Neural cell (in vitro differentiated cells): ENCODE results near the gene ARHGEF10L. TPM values are rescaled to one million over a fixed set of nuclear protein-coding genes. Genes with fewer than 3 reads are reported as not detected.

Experiments
- H2AFZ ChIP-seq: fragments of 200-600, 300-800 bp; sonication (generic), shearing (Covaris generic); 2 replicates; pipeline ENCODE4 v1.6.0; 2014; ENCODE audit warnings: low read depth, mild to moderate bottlenecking, antibody characterized with exemption, low read length, moderate library complexity
- H3F3A ChIP-seq: fragments of 200-600 bp; shearing (Covaris generic); 2 replicates; pipeline ENCODE4 v1.6.1; 2016; ENCODE audit warnings: mild to moderate bottlenecking, moderate library complexity, mixed read lengths, antibody characterized with exemption, low read length; ENCODE audit not compliant: insufficient read depth, poor library complexity, severe bottlenecking
- H3K27ac ChIP-seq: fragments of 200-600, 300-800 bp; sonication (generic), shearing (Covaris generic); 2 replicates; pipeline ENCODE4 v1.5.1; 2014; ENCODE audit warnings: mild to moderate bottlenecking, low read length, moderate library complexity
- H3K27me3 ChIP-seq: fragments of 300-800, 200-600 bp; sonication (generic), shearing (Covaris generic); 2 replicates; pipeline ENCODE4 v1.6.0; 2014; ENCODE audit warnings: mild to moderate bottlenecking, low read depth, low read length, moderate library complexity; ENCODE audit not compliant: insufficient read depth
- H3K36me3 ChIP-seq: fragments of 300-800, 200-600 bp; sonication (generic), shearing (Covaris generic); 2 replicates; pipeline ENCODE4 v1.5.1; 2014; ENCODE audit warnings: mild to moderate bottlenecking, antibody characterized with exemption, low read length, moderate library complexity; ENCODE audit not compliant: insufficient read depth
- H3K4me2 ChIP-seq: fragments of 300-800, 200-600 bp; sonication (generic), shearing (Covaris generic); 2 replicates; pipeline ENCODE4 v1.6.0; 2014; ENCODE audit warnings: mild to moderate bottlenecking, low read length
- H3K4me3 ChIP-seq: fragments of 300-800, 200-600 bp; sonication (generic), shearing (Covaris generic); 2 replicates; pipeline ENCODE4 v1.5.1; 2014; ENCODE audit warnings: mild to moderate bottlenecking, low read length, moderate library complexity
- H3K79me2 ChIP-seq: fragments of 200-600 bp; shearing (Covaris generic); replicated peaks from 2 replicates; pipeline ENCODE4 v1.6.0; 2014; ENCODE audit warnings: mild to moderate bottlenecking, low read length, moderate library complexity; ENCODE audit not compliant: insufficient read depth
- H3K9ac ChIP-seq: fragments of 300-800, 200-600 bp; sonication (generic), shearing (Covaris generic); 2 replicates; pipeline ENCODE4 v1.6.1; 2016; ENCODE audit warnings: mild to moderate bottlenecking, low read length, mixed read lengths
- H3K9me2 ChIP-seq: fragments of 200-600 bp; shearing (Covaris generic); 2 replicates; pipeline ENCODE4 v1.6.1; 2016; ENCODE audit warnings: mild to moderate bottlenecking, low read length, mixed read lengths; ENCODE audit not compliant: insufficient read depth
- H3K9me3 ChIP-seq: fragments of 200-600, 300-800 bp; sonication (generic), shearing (Covaris generic); 2 replicates; pipeline ENCODE4 v1.6.1; 2016; ENCODE audit warnings: mild to moderate bottlenecking, mixed run types, low read length, moderate library complexity, mixed read lengths
- H4K20me1 ChIP-seq: fragments of 200-600 bp; shearing (Covaris generic); 2 replicates; pipeline ENCODE4 v1.6.1; 2016; ENCODE audit warnings: mild to moderate bottlenecking, mixed run types; ENCODE audit not compliant: insufficient read depth
- CTCF ChIP-seq: fragments of 450-650 bp; IDR thresholded peaks from 2 replicates; pipeline ENCODE4 v1.5.1; 2014; ENCODE audit warnings: antibody characterized with exemption, mild to moderate bottlenecking, moderate library complexity; ENCODE audit not compliant: poor library complexity, severe bottlenecking
- EP300 ChIP-seq: fragments of 450-650 bp; conservative IDR thresholded peaks from 2 replicates; pipeline ENCODE4 v1.6.1; 2014; ENCODE audit warnings: antibody characterized with exemption, mild to moderate bottlenecking, moderate library complexity; ENCODE audit not compliant: poor library complexity, severe bottlenecking
- EZH2 ChIP-seq: fragments of 200-600, 300-800 bp; shearing (Covaris generic), sonication (generic); IDR thresholded peaks from 2 replicates; pipeline ENCODE4 v1.6.1; 2014; ENCODE audit warnings: antibody characterized with exemption, low read length, borderline replicate concordance, mild to moderate bottlenecking; ENCODE audit not compliant: insufficient read depth, poor library complexity, severe bottlenecking
- MXI1 ChIP-seq: fragments of 450-650 bp; conservative IDR thresholded peaks from 2 replicates; pipeline ENCODE4 v1.6.1; 2014; ENCODE audit warnings: antibody characterized with exemption, mild to moderate bottlenecking; ENCODE audit not compliant: poor library complexity, severe bottlenecking
- POLR2AphosphoS5 ChIP-seq: IDR thresholded peaks from 2 replicates; pipeline ENCODE4 v1.6.1; 2012
- RAD21 ChIP-seq: fragments of 450-650 bp; conservative IDR thresholded peaks from 2 replicates; pipeline ENCODE4 v1.6.1; 2014; ENCODE audit warnings: antibody characterized with exemption, mild to moderate bottlenecking, moderate library complexity
- REST ChIP-seq: IDR thresholded peaks from 2 replicates; pipeline ENCODE4 v1.6.1; 2012; ENCODE audit warnings: borderline replicate concordance
- SMC3 ChIP-seq: fragments of 450-650 bp; conservative IDR thresholded peaks from 2 replicates; pipeline ENCODE4 v1.6.1; 2014; ENCODE audit warnings: antibody characterized with exemption, mild to moderate bottlenecking, moderate library complexity; ENCODE audit not compliant: poor library complexity
- TAF1 ChIP-seq: IDR thresholded peaks from 2 replicates; pipeline ENCODE4 v1.6.1; 2012; ENCODE audit warnings: low read depth
- polyA plus RNA-seq: library from polyadenylated mRNA; depleted of rRNA; stranded (reverse); fragments of >200 nt; gene quantifications from 2 replicates; pipeline ENCODE4 v1.2.3, GENCODE V29; 2014

ARHGEF10L gene
- polyA plus RNA-seq, 1 donor from 2014 or later: 123 TPM

- H3K27me3 ChIP-seq: no peaks in the 10 kb centered on the region
- H3K36me3 ChIP-seq: no peaks in the 10 kb centered on the region
- no peak for TF ChIP-seq RAD21
- no peak for TF ChIP-seq EZH2
- TF ChIP-seq POLR2AphosphoS5: no peak
- no peak for TF ChIP-seq REST
- no peak overlapping the region for H3K27ac ChIP-seq
- H2AFZ ChIP-seq: no peak overlapping the region
- H3K79me2 ChIP-seq: no peaks in the 10 kb centered on the region
- no peaks in the 10 kb centered on the region for H3F3A ChIP-seq
- no peak overlapping the region for H3K9ac ChIP-seq
- no peak overlapping the region for H3K4me3 ChIP-seq
- H3K9me3 ChIP-seq: no peaks in the 10 kb centered on the region
- no peak overlapping the region for H3K4me2 ChIP-seq
- no peaks in the 10 kb centered on the region for H3K9me2 ChIP-seq
- H4K20me1 ChIP-seq: no peaks in the 10 kb centered on the region
Observed at GRCh38 chr1:17667641-17668040, 128.1 kb downstream of the ARHGEF10L start.

- no peaks in the 10 kb centered on the region for H3K9me2 ChIP-seq
- H3K27ac ChIP-seq: no peak overlapping the region
- no peaks in the 10 kb centered on the region for H4K20me1 ChIP-seq
- no peak overlapping the region for H3K9ac ChIP-seq
- no peak overlapping the region for H3K4me3 ChIP-seq
- no peak overlapping the region for H2AFZ ChIP-seq
- H3F3A ChIP-seq: no peaks in the 10 kb centered on the region
- no peaks in the 10 kb centered on the region for H3K9me3 ChIP-seq
- TF ChIP-seq CTCF: no peak
- no peak for TF ChIP-seq RAD21
- no peak for TF ChIP-seq REST
- no peak for TF ChIP-seq TAF1
- TF ChIP-seq EP300: no peak
- no peak for TF ChIP-seq SMC3
- no peak for TF ChIP-seq EZH2
- TF ChIP-seq MXI1: no peak
- H3K4me2 ChIP-seq: no peak overlapping the region
- no peaks in the 10 kb centered on the region for H3K36me3 ChIP-seq
- no peaks in the 10 kb centered on the region for H3K27me3 ChIP-seq
- H3K79me2 ChIP-seq: no peaks in the 10 kb centered on the region
Observed at GRCh38 chr1:17668195-17668594, 128.7 kb downstream of the ARHGEF10L start.
